Measurements from ENCODE around the gene TMCO4.
A peak's percentile ranks its signal among the peaks of the same experiment; 100 is the strongest.

TMCO4 gene

GRCh38 chr1:19647643-19648042, 152.1 kb downstream of the TMCO4 start (continued):
- TF ChIP-seq, protein P1, sequence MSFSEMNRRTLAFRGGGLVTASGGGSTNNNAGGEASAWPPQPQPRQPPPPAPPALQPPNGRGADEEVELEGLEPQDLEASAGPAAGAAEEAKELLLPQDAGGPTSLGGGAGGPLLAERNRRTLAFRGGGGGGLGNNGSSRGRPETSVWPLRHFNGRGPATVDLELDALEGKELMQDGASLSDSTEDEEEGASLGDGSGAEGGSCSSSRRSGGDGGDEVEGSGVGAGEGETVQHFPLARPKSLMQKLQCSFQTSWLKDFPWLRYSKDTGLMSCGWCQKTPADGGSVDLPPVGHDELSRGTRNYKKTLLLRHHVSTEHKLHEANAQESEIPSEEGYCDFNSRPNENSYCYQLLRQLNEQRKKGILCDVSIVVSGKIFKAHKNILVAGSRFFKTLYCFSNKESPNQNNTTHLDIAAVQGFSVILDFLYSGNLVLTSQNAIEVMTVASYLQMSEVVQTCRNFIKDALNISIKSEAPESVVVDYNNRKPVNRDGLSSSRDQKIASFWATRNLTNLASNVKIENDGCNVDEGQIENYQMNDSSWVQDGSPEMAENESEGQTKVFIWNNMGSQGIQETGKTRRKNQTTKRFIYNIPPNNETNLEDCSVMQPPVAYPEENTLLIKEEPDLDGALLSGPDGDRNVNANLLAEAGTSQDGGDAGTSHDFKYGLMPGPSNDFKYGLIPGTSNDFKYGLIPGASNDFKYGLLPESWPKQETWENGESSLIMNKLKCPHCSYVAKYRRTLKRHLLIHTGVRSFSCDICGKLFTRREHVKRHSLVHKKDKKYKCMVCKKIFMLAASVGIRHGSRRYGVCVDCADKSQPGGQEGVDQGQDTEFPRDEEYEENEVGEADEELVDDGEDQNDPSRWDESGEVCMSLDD (tag by site-specific recombination; IDR thresholded peaks at IDR 0.05): 0 out of 2 replicates have a peak, but pooled peaks have one; percentile 20
- TF ChIP-seq SCRT2 (tag by site-specific recombination; IDR thresholded peaks at IDR 0.05) (peak; percentile 45; the same call in 1 of the 2 replicates), ZSCAN4 (tag by site-specific recombination; IDR thresholded peaks at IDR 0.05) (peak; percentile 93), ZNF37A (tag by site-specific recombination; IDR thresholded peaks at IDR 0.05) (no peak), YY1 (tag by site-specific recombination; IDR thresholded peaks at IDR 0.05) (no peak), ZBTB8A (tag by site-specific recombination; IDR thresholded peaks at IDR 0.05) (no peak), SP7 (tag by site-specific recombination; IDR thresholded peaks at IDR 0.05) (peak; percentile 19; the same call in 1 of the 2 replicates), WT1 (tag by site-specific recombination; IDR thresholded peaks at IDR 0.05) (peak; percentile 38; the same call in 1 of the 2 replicates)
- TF ChIP-seq, protein P2, sequence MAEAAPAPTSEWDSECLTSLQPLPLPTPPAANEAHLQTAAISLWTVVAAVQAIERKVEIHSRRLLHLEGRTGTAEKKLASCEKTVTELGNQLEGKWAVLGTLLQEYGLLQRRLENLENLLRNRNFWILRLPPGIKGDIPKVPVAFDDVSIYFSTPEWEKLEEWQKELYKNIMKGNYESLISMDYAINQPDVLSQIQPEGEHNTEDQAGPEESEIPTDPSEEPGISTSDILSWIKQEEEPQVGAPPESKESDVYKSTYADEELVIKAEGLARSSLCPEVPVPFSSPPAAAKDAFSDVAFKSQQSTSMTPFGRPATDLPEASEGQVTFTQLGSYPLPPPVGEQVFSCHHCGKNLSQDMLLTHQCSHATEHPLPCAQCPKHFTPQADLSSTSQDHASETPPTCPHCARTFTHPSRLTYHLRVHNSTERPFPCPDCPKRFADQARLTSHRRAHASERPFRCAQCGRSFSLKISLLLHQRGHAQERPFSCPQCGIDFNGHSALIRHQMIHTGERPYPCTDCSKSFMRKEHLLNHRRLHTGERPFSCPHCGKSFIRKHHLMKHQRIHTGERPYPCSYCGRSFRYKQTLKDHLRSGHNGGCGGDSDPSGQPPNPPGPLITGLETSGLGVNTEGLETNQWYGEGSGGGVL (tag by site-specific recombination; IDR thresholded peaks at IDR 0.05): peak; percentile 65

- no peaks in the 10 kb centered on the region for H3K4me1 ChIP-seq (ENCODE audit: control insufficient read depth, insufficient read depth, low read length)
- H3K9me3 ChIP-seq (ENCODE audit: control insufficient read depth, insufficient read depth, low read depth, low read length): no peaks in the 10 kb centered on the region
- no peaks in the 10 kb centered on the region for H3K36me3 ChIP-seq (ENCODE audit: control insufficient read depth in 2 of 2, insufficient read depth in 1 of 2, low read length in 2 of 2)
- no peak overlapping the region for H3K4me3 ChIP-seq (ENCODE audit: low read depth, low read length)
- TF ChIP-seq WT1 (tag by site-specific recombination; IDR thresholded peaks at IDR 0.05): no peak
- TF ChIP-seq PBX3 (CRISPR knock-in tag; IDR thresholded peaks at IDR 0.05): no peak
- peak; percentile 46; the same call in 1 of the 2 replicates for TF ChIP-seq ZBTB8A (tag by site-specific recombination; IDR thresholded peaks at IDR 0.05)
- no peak for TF ChIP-seq PRDM1 (tag by site-specific recombination; IDR thresholded peaks at IDR 0.05)
- TF ChIP-seq GLI2 (tag by site-specific recombination; IDR thresholded peaks at IDR 0.05; ENCODE audit: borderline replicate concordance, low read depth): no peak
- TF ChIP-seq ZNF449 (tag by site-specific recombination; IDR thresholded peaks at IDR 0.05): peak; percentile 41; the same call in 1 of the 2 replicates
- ChIA-PET POLR2A (no interaction called here), CTCF (interaction anchor here (0.7 to 2.0 kb wide), 8 partner anchors 14 to 301 kb away, joined by 3 to 7 read pairs (median 4); no protein-coding TSS in a partner anchor)
- no peak overlapping the region for H3K27ac ChIP-seq (ENCODE audit: extremely low read depth, low read depth, low read length)
Measured at GRCh38 chr1:19646377-19647319, 153.1 kb downstream of the TMCO4 start.
